Measurements from ENCODE around the gene ATP1B3.

The ATP1B3 gene

GRCh38 chr3:141955175-141955574, 78.7 kb downstream of the ATP1B3 start:
- no peak for TF ChIP-seq CTCF (IDR thresholded peaks at IDR 0.05; ENCODE audit: low read depth, low read length, poor library complexity, severe bottlenecking)
- H3F3A ChIP-seq (ENCODE audit: control insufficient read depth, insufficient read depth), result no peaks in the 10 kb centered on the region
- H3K9me2 ChIP-seq (replicated peaks; ENCODE audit: control insufficient read depth, low read length), result no peaks in the 10 kb centered on the region
- no peaks in the 10 kb centered on the region for H3K27me3 ChIP-seq (ENCODE audit: control insufficient read depth, low read length)
- no peaks in the 10 kb centered on the region for H4K20me1 ChIP-seq (ENCODE audit: control insufficient read depth, insufficient read depth, low read depth, low read length)
- no peak overlapping the region for H3K4me3 ChIP-seq (ENCODE audit: low read length)
- no peak overlapping the region for H3K4me2 ChIP-seq (ENCODE audit: low read length)
- no peaks in the 10 kb centered on the region for H3K79me2 ChIP-seq (ENCODE audit: control insufficient read depth, low read length)
- no peaks in the 10 kb centered on the region for H3K9me3 ChIP-seq (ENCODE audit: control insufficient read depth, insufficient read depth, low read length)
- no peaks in the 10 kb centered on the region for H3K4me1 ChIP-seq (ENCODE audit: control insufficient read depth, low read length)
- H3K27ac ChIP-seq (ENCODE audit: low read depth, low read length), result no peak overlapping the region
- peaks cover 78% of the 10 kb centered on the region for H3K36me3 ChIP-seq (ENCODE audit: control insufficient read depth, low read length)

GRCh38 chr3:141959589-141960554, 83.4 kb downstream of the ATP1B3 start:
- Histone ChIP-seq H3K36me3 (ENCODE audit: control insufficient read depth, low read length) (peaks cover 83% of the 10 kb centered on the region), H3K4me2 (ENCODE audit: low read length) (no peak overlapping the region)
- no peak for TF ChIP-seq CTCF (IDR thresholded peaks at IDR 0.05; ENCODE audit: low read depth, low read length, poor library complexity, severe bottlenecking)

GRCh38 chr3:141960731-141961130, 84.3 kb downstream of the ATP1B3 start:
- no peaks in the 10 kb centered on the region for H3K27me3 ChIP-seq (ENCODE audit: control insufficient read depth, low read length)
- H3K36me3 ChIP-seq (ENCODE audit: control insufficient read depth, low read length), result peaks cover 80% of the 10 kb centered on the region
- no peak overlapping the region for H3K4me2 ChIP-seq (ENCODE audit: low read length)
- H3F3A ChIP-seq (ENCODE audit: control insufficient read depth, insufficient read depth), result peaks cover 11% of the 10 kb centered on the region
- no peak for TF ChIP-seq CTCF (IDR thresholded peaks at IDR 0.05; ENCODE audit: low read depth, low read length, poor library complexity, severe bottlenecking)
- TF ChIP-seq EZH2phosphoT487 (IDR thresholded peaks at IDR 0.05; ENCODE audit: borderline replicate concordance, low read length), result no peak
- no peak overlapping the region for H3K4me3 ChIP-seq (ENCODE audit: low read length)
- H3K4me1 ChIP-seq (ENCODE audit: control insufficient read depth, low read length), result peaks cover 20% of the 10 kb centered on the region
- H3K79me2 ChIP-seq (ENCODE audit: control insufficient read depth, low read length), result no peaks in the 10 kb centered on the region
- no peak overlapping the region for H3K27ac ChIP-seq (ENCODE audit: low read depth, low read length)
- H4K20me1 ChIP-seq (ENCODE audit: control insufficient read depth, insufficient read depth, low read depth, low read length), result no peaks in the 10 kb centered on the region
- H3K9me3 ChIP-seq (ENCODE audit: control insufficient read depth, insufficient read depth, low read length), result no peaks in the 10 kb centered on the region
- H3K9me2 ChIP-seq (replicated peaks; ENCODE audit: control insufficient read depth, low read length), result no peaks in the 10 kb centered on the region

More at GRCh38 chr3:141959589-141960554, 83.4 kb downstream of the ATP1B3 start:
- no peaks in the 10 kb centered on the region for H3K9me2 ChIP-seq (replicated peaks; ENCODE audit: control insufficient read depth, low read length)
- peaks cover 11% of the 10 kb centered on the region for H3F3A ChIP-seq (ENCODE audit: control insufficient read depth, insufficient read depth)
- H3K27ac ChIP-seq (ENCODE audit: low read depth, low read length), result no peak overlapping the region
- no peaks in the 10 kb centered on the region for H3K9me3 ChIP-seq (ENCODE audit: control insufficient read depth, insufficient read depth, low read length)
- peaks cover 20% of the 10 kb centered on the region for H3K4me1 ChIP-seq (ENCODE audit: control insufficient read depth, low read length)
- H3K27me3 ChIP-seq (ENCODE audit: control insufficient read depth, low read length), result no peaks in the 10 kb centered on the region
- H3K79me2 ChIP-seq (ENCODE audit: control insufficient read depth, low read length), result no peaks in the 10 kb centered on the region
- H3K4me3 ChIP-seq (ENCODE audit: low read length), result no peak overlapping the region
- H4K20me1 ChIP-seq (ENCODE audit: control insufficient read depth, insufficient read depth, low read depth, low read length), result no peaks in the 10 kb centered on the region
